ENCODE results near the gene ZNF699.

Gene ZNF699

GRCh38 chr19:9309139-9309973 is at the start of gene ZNF699:
Gene ZNF699 (minus strand): TSS chr19:9309838. CDS start chr19:9305119, 4,719 bp downstream.
- peak; percentile 89 for DNase-seq (ENCODE audit: low read depth)
- peak within 1 kb of the TSS; percentile 73 for H3K4me3 ChIP-seq (ENCODE audit: control insufficient read depth, low read depth, low read length)
- TF ChIP-seq CTCF (IDR thresholded peaks at IDR 0.05; ENCODE audit: control insufficient read depth, insufficient read depth, low read depth, low read length, missing control alignments) = no peak

GRCh38 chr19:9354651-9355050 is 45.0 kb upstream of the ZNF699 start:
- no peak for TF ChIP-seq CTCF (IDR thresholded peaks at IDR 0.05; ENCODE audit: control insufficient read depth, insufficient read depth, low read depth, low read length, missing control alignments)
- H3K4me3 ChIP-seq (ENCODE audit: control insufficient read depth, low read depth, low read length) = no peak overlapping the region
- no peak for DNase-seq (ENCODE audit: low read depth)

GRCh38 chr19:9353011-9353410 is 43.4 kb upstream of the ZNF699 start:
- DNase-seq (ENCODE audit: low read depth) = no peak
- no peak for TF ChIP-seq CTCF (IDR thresholded peaks at IDR 0.05; ENCODE audit: control insufficient read depth, insufficient read depth, low read depth, low read length, missing control alignments)

DNA sequence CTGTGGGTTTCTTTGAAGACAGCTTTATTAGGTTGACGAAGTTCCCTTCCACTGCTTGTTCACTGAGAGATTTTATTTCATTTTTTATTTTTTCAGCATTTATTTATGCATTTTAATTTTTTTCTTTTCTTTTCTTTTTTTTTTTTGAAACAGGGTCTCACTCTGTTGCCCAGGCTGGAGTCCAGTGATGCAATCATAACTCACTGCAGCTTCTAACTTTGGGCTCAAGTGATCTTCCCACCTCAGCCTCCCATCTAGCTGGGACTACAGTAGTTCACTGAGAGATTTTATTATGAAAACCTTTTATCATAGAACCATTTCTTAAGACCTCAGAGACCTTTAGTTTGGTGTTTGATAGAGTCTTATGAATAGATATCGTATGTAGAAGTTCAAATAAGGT is 42.9 kb upstream of the ZNF699 start:
- no peak overlapping the region for H3K4me3 ChIP-seq (ENCODE audit: control insufficient read depth, low read depth, low read length)
- TF ChIP-seq CTCF (IDR thresholded peaks at IDR 0.05; ENCODE audit: control insufficient read depth, insufficient read depth, low read depth, low read length, missing control alignments) = no peak
- no peak for DNase-seq (ENCODE audit: low read depth)

More at GRCh38 chr19:9353011-9353410, 43.4 kb upstream of the ZNF699 start:
- H3K4me3 ChIP-seq (ENCODE audit: control insufficient read depth, low read depth, low read length) = no peak overlapping the region

GRCh38 chr19:9348671-9349070 is 39.0 kb upstream of the ZNF699 start:
- TF ChIP-seq CTCF (IDR thresholded peaks at IDR 0.05; ENCODE audit: control insufficient read depth, insufficient read depth, low read depth, low read length, missing control alignments) = no peak
- DNase-seq (ENCODE audit: low read depth) = no peak
- no peak overlapping the region for H3K4me3 ChIP-seq (ENCODE audit: control insufficient read depth, low read depth, low read length)

DNA sequence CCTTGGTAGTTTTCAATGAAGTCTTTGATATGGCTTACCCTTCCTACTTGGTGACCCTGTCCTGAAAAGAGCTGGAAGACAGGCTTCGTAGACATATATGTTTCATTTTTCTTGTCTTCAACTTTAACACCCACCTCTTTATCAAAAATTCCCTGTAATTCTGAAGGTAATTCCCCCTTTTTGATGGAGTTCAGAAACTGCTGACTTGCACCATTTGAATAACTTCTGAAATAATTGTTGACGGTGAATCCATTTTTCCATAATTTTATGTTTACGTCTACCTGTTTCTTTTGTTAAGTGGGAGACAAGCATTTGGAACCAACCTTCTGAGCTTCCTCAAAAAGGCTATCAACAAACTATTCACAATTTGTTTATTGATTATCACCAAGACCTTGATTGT is 38.6 kb upstream of the ZNF699 start:
- no peak for DNase-seq (ENCODE audit: low read depth)
- no peak for TF ChIP-seq CTCF (IDR thresholded peaks at IDR 0.05; ENCODE audit: control insufficient read depth, insufficient read depth, low read depth, low read length, missing control alignments)
- H3K4me3 ChIP-seq (ENCODE audit: control insufficient read depth, low read depth, low read length) = no peak overlapping the region

Data from AG09309 (cell line).